ENCODE data around the gene PLA2G6. TPM values are rescaled to one million over a fixed set of nuclear protein-coding genes. Genes with fewer than 3 reads are reported as not detected.

The PLA2G6 gene
- total RNA-seq, 2 donors from 2014 or later, result 60.6 to 60.7 TPM

DNA sequence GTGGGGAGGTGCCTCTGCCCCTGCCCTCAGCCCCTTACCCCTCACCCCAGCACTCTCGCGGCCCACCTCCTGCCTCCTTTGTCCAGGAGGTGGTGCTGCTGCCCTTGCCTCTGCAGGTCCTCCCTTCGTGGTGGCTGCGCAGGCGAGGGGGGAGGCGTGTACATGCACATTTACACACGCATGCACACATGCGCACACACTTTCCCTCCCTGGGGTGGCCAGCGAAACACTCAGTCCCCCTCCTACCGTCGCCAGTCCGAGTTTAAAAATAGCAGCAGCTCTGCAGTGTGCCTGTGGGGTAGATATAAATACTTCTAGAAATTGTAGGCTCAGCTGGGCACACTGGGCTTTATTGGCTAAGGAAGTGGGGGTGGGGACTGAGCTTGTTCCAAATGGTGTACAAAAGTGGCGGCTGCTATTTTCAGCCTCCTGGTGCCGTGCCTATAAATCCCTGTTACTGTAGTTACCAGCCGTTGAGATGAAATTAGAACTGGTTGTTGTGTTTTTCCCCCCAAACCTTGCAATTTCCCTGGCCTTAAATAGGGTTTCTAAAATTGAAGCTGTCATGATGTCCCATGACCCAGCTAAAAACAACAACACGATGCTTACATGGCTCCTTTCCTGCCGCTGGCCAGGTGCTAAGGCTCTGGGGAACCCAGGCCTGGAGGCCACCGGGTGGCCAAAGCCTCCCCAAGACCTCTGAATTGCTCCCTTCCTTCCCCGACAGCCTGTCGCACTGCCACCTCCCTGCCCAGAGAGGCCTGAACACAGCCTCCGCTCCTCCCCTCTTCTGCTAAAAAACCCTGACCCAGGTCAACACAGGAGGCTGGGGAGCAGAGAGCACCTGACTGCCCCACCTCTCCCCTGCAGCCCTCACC lies 112.0 kb downstream of the PLA2G6 start:
- Histone ChIP-seq H3K9ac (ENCODE audit: extremely low read depth, low read length, poor library complexity, severe bottlenecking) (no peak overlapping the region), H3K9me3 (ENCODE audit: control insufficient read depth, low read length) (no peaks in the 10 kb centered on the region), H3K4me3 (ENCODE audit: low read length) (no peak overlapping the region), H3K36me3 (ENCODE audit: control insufficient read depth, insufficient read depth, low read length) (peaks cover 41% of the 10 kb centered on the region), H3K27me3 (ENCODE audit: control insufficient read depth, insufficient read depth, low read length, poor library complexity, severe bottlenecking) (no peaks in the 10 kb centered on the region), H3K27ac (ENCODE audit: low read depth, low read length) (no peak overlapping the region), H3K4me1 (ENCODE audit: control insufficient read depth, insufficient read depth, low read length) (no peaks in the 10 kb centered on the region)
- peak; percentile 67 for TF ChIP-seq CTCF (conservative IDR thresholded peaks at IDR 0.05)
- WGBS, 2 experiments (ENCODE audit: insufficient coverage in 1 of 2, insufficient read length in 1 of 2), result 88 to 94% methylated on average over 10 to 21 of the region's 21 CpGs
- H3K4me1 Mint-ChIP-seq, result no peaks in the 10 kb centered on the region
- peak overlapping the region; percentile 23 for H3K27ac Mint-ChIP-seq
- H3K4me3 Mint-ChIP-seq, result no peak overlapping the region
- peak; percentile 77 for DNase-seq
- H3K36me3 Mint-ChIP-seq (ENCODE audit: low read depth), result peaks cover 58% of the 10 kb centered on the region
- H3K9me3 Mint-ChIP-seq, result no peaks in the 10 kb centered on the region
- no peaks in the 10 kb centered on the region for H3K27me3 Mint-ChIP-seq (ENCODE audit: insufficient read depth)

DNA sequence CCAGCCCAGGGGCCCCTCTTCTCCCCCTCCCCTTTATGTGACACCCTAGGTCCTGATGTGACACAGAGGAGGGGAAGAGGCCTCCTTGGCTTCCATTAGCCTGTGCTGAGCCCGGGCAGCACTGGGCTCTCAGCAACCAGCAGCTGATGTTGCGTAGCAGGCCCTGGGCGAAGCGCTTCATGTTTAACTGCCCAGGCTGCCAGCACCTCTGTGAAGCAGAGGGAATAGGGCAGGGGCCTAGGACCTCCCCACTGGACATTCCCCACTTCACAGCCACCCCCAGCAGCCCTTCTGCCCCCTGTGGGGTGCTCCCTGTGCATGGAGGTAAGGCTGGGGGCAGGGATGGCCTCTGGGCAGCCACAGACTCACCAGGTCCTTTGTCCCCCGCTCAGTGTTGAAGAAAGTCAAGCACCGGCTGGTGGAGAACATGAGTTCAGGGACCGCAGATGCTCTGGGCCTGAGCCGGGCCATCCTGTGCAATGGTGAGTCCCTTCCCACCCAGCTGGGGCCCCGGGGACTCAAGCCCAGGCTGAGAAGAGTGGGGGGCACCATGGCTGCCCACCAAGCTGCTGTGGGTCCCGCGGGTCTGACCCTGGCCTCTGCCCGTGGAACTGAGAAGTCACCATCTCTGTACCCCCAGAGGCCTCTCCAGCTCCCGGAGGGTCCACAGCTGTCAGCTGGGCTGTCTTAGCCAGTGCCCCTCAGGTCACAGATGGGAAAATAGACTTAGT lies 112.8 kb downstream of the PLA2G6 start:
- Histone ChIP-seq H3K27me3 (ENCODE audit: control insufficient read depth, insufficient read depth, low read length, poor library complexity, severe bottlenecking) (no peaks in the 10 kb centered on the region), H3K27ac (ENCODE audit: low read depth, low read length) (peak overlapping the region; percentile 36), H3K9ac (ENCODE audit: extremely low read depth, low read length, poor library complexity, severe bottlenecking) (no peak overlapping the region), H3K4me3 (ENCODE audit: low read length) (no peak overlapping the region), H3K9me3 (ENCODE audit: control insufficient read depth, low read length) (no peaks in the 10 kb centered on the region), H3K36me3 (ENCODE audit: control insufficient read depth, insufficient read depth, low read length) (peaks cover 43% of the 10 kb centered on the region), H3K4me1 (ENCODE audit: control insufficient read depth, insufficient read depth, low read length) (no peaks in the 10 kb centered on the region)
- H3K4me1 Mint-ChIP-seq, result no peaks in the 10 kb centered on the region
- H3K9me3 Mint-ChIP-seq, result no peaks in the 10 kb centered on the region
- TF ChIP-seq CTCF (conservative IDR thresholded peaks at IDR 0.05), result no peak
- H3K36me3 Mint-ChIP-seq (ENCODE audit: low read depth), result peaks cover 53% of the 10 kb centered on the region
- no peaks in the 10 kb centered on the region for H3K27me3 Mint-ChIP-seq (ENCODE audit: insufficient read depth)
- WGBS, 2 experiments (ENCODE audit: insufficient coverage in 1 of 2, insufficient read length in 1 of 2), result 87 to 93% methylated on average over 6 to 13 of the region's 13 CpGs
- DNase-seq, result no peak
- no peak overlapping the region for H3K4me3 Mint-ChIP-seq
- no peak overlapping the region for H3K27ac Mint-ChIP-seq

GRCh38 chr22:38067761-38068360 lies 113.8 kb downstream of the PLA2G6 start:
- Histone ChIP-seq H3K27ac (ENCODE audit: low read depth, low read length) (no peak overlapping the region), H3K4me3 (ENCODE audit: low read length) (no peak overlapping the region), H3K9ac (ENCODE audit: extremely low read depth, low read length, poor library complexity, severe bottlenecking) (no peak overlapping the region), H3K36me3 (ENCODE audit: control insufficient read depth, insufficient read depth, low read length) (peaks cover 41% of the 10 kb centered on the region), H3K27me3 (ENCODE audit: control insufficient read depth, insufficient read depth, low read length, poor library complexity, severe bottlenecking) (no peaks in the 10 kb centered on the region), H3K4me1 (ENCODE audit: control insufficient read depth, insufficient read depth, low read length) (no peaks in the 10 kb centered on the region), H3K9me3 (ENCODE audit: control insufficient read depth, low read length) (no peaks in the 10 kb centered on the region)
- Mint-ChIP-seq H3K4me1 (no peaks in the 10 kb centered on the region), H3K27me3 (ENCODE audit: insufficient read depth) (no peaks in the 10 kb centered on the region), H3K9me3 (no peaks in the 10 kb centered on the region), H3K4me3 (no peak overlapping the region), H3K36me3 (ENCODE audit: low read depth) (peaks cover 52% of the 10 kb centered on the region), H3K27ac (peak overlapping the region; percentile 77)
- 94 to 96% methylated on average over 11 to 13 of the region's 13 CpGs for WGBS, 2 experiments (ENCODE audit: insufficient coverage in 1 of 2, insufficient read length in 1 of 2)
- no peak for TF ChIP-seq CTCF (conservative IDR thresholded peaks at IDR 0.05)
- DNase-seq, result peak; percentile 40
